Neuronal stem cell (in vitro differentiated cells): ENCODE data around the gene HSFX2.

Source experiments
- DNase-seq: peaks from one replicate; pipeline ENCODE4 v3.0.0-alpha.2; 2013; ENCODE audit warnings: low spot score
- H2AFZ ChIP-seq: one replicate; pipeline ENCODE4 v1.6.1; 2013; ENCODE audit warnings: mild to moderate bottlenecking, low read length, inconsistent platforms
- H2AK5ac ChIP-seq: 2 replicates; pipeline ENCODE4 v1.6.1; 2013; ENCODE audit warnings: low read depth, mild to moderate bottlenecking, inconsistent platforms, low read length, moderate library complexity, mixed read lengths
- H2BK120ac ChIP-seq: 2 replicates; pipeline ENCODE4 v1.6.1; 2013; ENCODE audit warnings: low read depth, mild to moderate bottlenecking, inconsistent platforms, low read length, moderate library complexity, mixed read lengths
- H2BK12ac ChIP-seq: one replicate; pipeline ENCODE4 v1.6.1; 2013; ENCODE audit warnings: low read length, inconsistent platforms
- H2BK15ac ChIP-seq: 2 replicates; pipeline ENCODE4 v1.6.1; 2013; ENCODE audit warnings: mild to moderate bottlenecking, low read length, inconsistent platforms, mixed read lengths
- H2BK5ac ChIP-seq: one replicate; pipeline ENCODE4 v1.6.1; 2013; ENCODE audit warnings: inconsistent platforms, mild to moderate bottlenecking, low read length, moderate library complexity
- H3K14ac ChIP-seq: one replicate; pipeline ENCODE4 v1.6.1; 2013; ENCODE audit warnings: low read length, inconsistent platforms
- H3K18ac ChIP-seq: 2 replicates; pipeline ENCODE4 v1.6.1; 2013; ENCODE audit warnings: low read length, inconsistent platforms
- H3K23ac ChIP-seq: 2 replicates; pipeline ENCODE4 v1.6.1; 2013; ENCODE audit warnings: low read depth, mild to moderate bottlenecking, mixed read lengths, low read length, inconsistent platforms; ENCODE audit not compliant: poor library complexity
- H3K27ac ChIP-seq: replicated peaks from 3 replicates; pipeline ENCODE4 v1.5.1; 2013; ENCODE audit warnings: low read length, inconsistent platforms
- H3K27me3 ChIP-seq, 3 experiments: 2 replicates each; pipeline ENCODE4 v1.6.1; 2013; ENCODE audit warnings: low read length in 3 of 3, mild to moderate bottlenecking in 2 of 3, inconsistent platforms in 1 of 3, low read depth in 1 of 3, mixed read lengths in 1 of 3, moderate library complexity in 1 of 3; ENCODE audit not compliant: control insufficient read depth in 3 of 3, insufficient read depth in 3 of 3
- H3K36me3 ChIP-seq, 2 donors: replicated peaks in 1 of 2; 2 replicates each; pipeline ENCODE4 v1.6.1; 2013; ENCODE audit warnings: low read length in 2 of 2; ENCODE audit not compliant: control insufficient read depth in 2 of 2, insufficient read depth in 2 of 2
- H3K4ac ChIP-seq: 2 replicates; pipeline ENCODE4 v1.6.1; 2013; ENCODE audit warnings: inconsistent platforms, mild to moderate bottlenecking, low read length, moderate library complexity
- H3K4me1 ChIP-seq, 2 donors: 1 replicate in 1 of 2; 2 replicates in 1 of 2; pipeline ENCODE4 v1.6.1; 2013; ENCODE audit warnings: low read length in 2 of 2, low read depth in 1 of 2; ENCODE audit not compliant: control insufficient read depth in 2 of 2, insufficient read depth in 1 of 2
- H3K4me2 ChIP-seq: one replicate; pipeline ENCODE4 v1.6.1; 2013; ENCODE audit warnings: mild to moderate bottlenecking, low read length, inconsistent platforms; ENCODE audit not compliant: insufficient read depth, poor library complexity, severe bottlenecking
- H3K4me3 ChIP-seq, 2 donors: 2 replicates each; pipeline ENCODE4 v1.5.1; 2013; ENCODE audit warnings: low read length in 2 of 2, mild to moderate bottlenecking in 2 of 2, inconsistent platforms in 1 of 2, moderate library complexity in 1 of 2
- H3K79me1 ChIP-seq: one replicate; pipeline ENCODE4 v1.6.1; 2013; ENCODE audit warnings: low read depth, mild to moderate bottlenecking, inconsistent platforms, low read length, moderate library complexity
- H3K9ac ChIP-seq: one replicate; pipeline ENCODE4 v1.6.1; 2013; ENCODE audit warnings: mild to moderate bottlenecking, low read depth, low read length, inconsistent platforms; ENCODE audit not compliant: poor library complexity
- H3K9me3 ChIP-seq, 2 donors: replicated peaks in 1 of 2; 2 replicates each; pipeline versions ENCODE3 to v1.6.1; 2013; ENCODE audit warnings: low read length in 2 of 2, mild to moderate bottlenecking in 2 of 2, inconsistent platforms in 1 of 2, low read depth in 1 of 2, mixed read lengths in 1 of 2, moderate library complexity in 1 of 2; ENCODE audit not compliant: control insufficient read depth in 2 of 2, insufficient read depth in 1 of 2
- H4K8ac ChIP-seq: one replicate; pipeline ENCODE4 v1.6.1; 2013; ENCODE audit warnings: low read depth, mild to moderate bottlenecking, inconsistent platforms, low read length, moderate library complexity
- H4K91ac ChIP-seq: one replicate; pipeline ENCODE4 v1.6.1; 2013; ENCODE audit warnings: low read length, low read depth, mild to moderate bottlenecking, inconsistent platforms; ENCODE audit not compliant: poor library complexity
- WGBS, 2 donors: extraction: QIAGEN DNeasy Blood & Tissue Kit; methylation state at CpG; one replicate each; pipeline ENCODE4 v1.1.7; 2013; ENCODE audit warnings: missing lambda C conversion rate in 2 of 2, mixed read lengths in 1 of 2; ENCODE audit not compliant: insufficient read length in 2 of 2, insufficient replicate concordance in 1 of 2; ENCODE audit errors: extremely low coverage in 2 of 2; 5-methylcytosine and 5-hydroxymethylcytosine counted together

Gene HSFX2

GRCh38 chrX:149569770-149570169 is 25.3 kb downstream of the HSFX2 start:
- H3K4me3 ChIP-seq = no peak overlapping the region
- no CpG with 5 or more reads among the region's 2 CpGs for WGBS, 2 donors
- no peak overlapping the region for H3K18ac ChIP-seq
- no peak overlapping the region for H2BK12ac ChIP-seq
- no peak overlapping the region for H2BK5ac ChIP-seq
- H3K36me3 ChIP-seq = no peaks in the 10 kb centered on the region
- H3K27me3 ChIP-seq = no peaks in the 10 kb centered on the region
- H3K4me2 ChIP-seq = no peak overlapping the region
- no peaks in the 10 kb centered on the region for H3K9me3 ChIP-seq
- DNase-seq = no peak
- H3K27ac ChIP-seq = no peak overlapping the region
- H2BK120ac ChIP-seq = no peak overlapping the region
- no peaks in the 10 kb centered on the region for H3K79me1 ChIP-seq
- no peak overlapping the region for H2AFZ ChIP-seq
- no peak overlapping the region for H2BK15ac ChIP-seq
- no peak overlapping the region for H3K14ac ChIP-seq
- H3K4ac ChIP-seq = no peak overlapping the region
- H4K91ac ChIP-seq = no peak overlapping the region
- no peak overlapping the region for H2AK5ac ChIP-seq
- no peak overlapping the region for H4K8ac ChIP-seq
- H3K9ac ChIP-seq = no peak overlapping the region
- H3K4me1 ChIP-seq = peaks cover 0 to 4% of the 10 kb centered on the region in 2 donors
- H3K23ac ChIP-seq = no peak overlapping the region

DNA sequence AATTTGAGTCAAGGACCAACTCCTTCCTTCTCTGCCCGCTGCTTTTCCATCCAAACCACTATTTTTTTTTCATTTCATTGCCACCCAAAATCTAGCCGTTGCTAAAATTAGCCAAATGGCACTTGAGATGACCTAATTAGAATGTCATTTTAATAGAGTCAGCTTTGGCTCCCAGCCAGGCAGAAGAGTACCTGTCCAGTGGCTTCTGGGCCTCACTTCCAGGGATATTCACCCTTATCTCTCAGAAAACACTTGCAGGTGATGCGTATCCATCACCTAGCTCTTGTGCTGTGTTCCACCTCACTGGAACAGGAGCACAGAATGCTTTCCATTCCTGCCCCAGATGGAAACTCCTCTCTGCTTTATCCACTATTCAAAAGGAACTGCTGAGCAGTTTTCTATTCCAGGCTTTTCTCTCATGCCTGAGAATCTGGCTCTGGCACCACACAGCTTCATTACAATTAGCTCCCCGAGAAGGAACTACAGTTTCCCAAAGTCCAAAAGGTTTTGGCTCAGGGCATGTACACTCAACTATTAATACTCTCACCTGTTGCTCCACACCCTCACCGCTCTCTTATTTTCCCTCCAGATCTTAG is 26.3 kb downstream of the HSFX2 start:
- no peak overlapping the region for H3K27ac ChIP-seq

GRCh38 chrX:149567621-149568417 is 27.3 kb downstream of the HSFX2 start:
- H3K9me3 ChIP-seq = no peaks in the 10 kb centered on the region
- H2BK15ac ChIP-seq = no peak overlapping the region
- H4K8ac ChIP-seq = no peak overlapping the region
- no peak for DNase-seq
- H3K9ac ChIP-seq = no peak overlapping the region
- H3K14ac ChIP-seq = no peak overlapping the region
- H3K23ac ChIP-seq = no peak overlapping the region
- no peak overlapping the region for H3K18ac ChIP-seq
- no peak overlapping the region for H2AFZ ChIP-seq
- no peak overlapping the region for H4K91ac ChIP-seq
- H3K27me3 ChIP-seq = no peaks in the 10 kb centered on the region
- H3K4me1 ChIP-seq = peaks cover 0 to 4% of the 10 kb centered on the region in 2 donors
- H2BK12ac ChIP-seq = no peak overlapping the region
- no peak overlapping the region for H3K27ac ChIP-seq
- no peak overlapping the region for H3K4ac ChIP-seq
- H3K4me2 ChIP-seq = no peak overlapping the region
- no peak overlapping the region for H2BK5ac ChIP-seq
- no peak overlapping the region for H2AK5ac ChIP-seq
- H3K79me1 ChIP-seq = no peaks in the 10 kb centered on the region
- no peak overlapping the region for H2BK120ac ChIP-seq
- H3K36me3 ChIP-seq = no peaks in the 10 kb centered on the region
- H3K4me3 ChIP-seq = no peak overlapping the region
- WGBS, 2 donors = no CpG with 5 or more reads among the region's 7 CpGs

More for the DNA sequence above, 26.3 kb downstream of the HSFX2 start:
- Histone ChIP-seq H2AK5ac (no peak overlapping the region), H3K36me3 (no peaks in the 10 kb centered on the region), H4K91ac (no peak overlapping the region), H3K4me3 (no peak overlapping the region), H3K4me2 (no peak overlapping the region), H2BK5ac (no peak overlapping the region), H3K27me3 (no peaks in the 10 kb centered on the region), H3K4me1 (peaks cover 0 to 4% of the 10 kb centered on the region in 2 donors), H4K8ac (no peak overlapping the region), H2BK120ac (no peak overlapping the region), H3K14ac (no peak overlapping the region), H3K18ac (no peak overlapping the region), H3K4ac (no peak overlapping the region), H2BK12ac (no peak overlapping the region), H3K9me3 (no peaks in the 10 kb centered on the region), H3K79me1 (no peaks in the 10 kb centered on the region), H3K23ac (no peak overlapping the region), H2BK15ac (no peak overlapping the region), H2AFZ (no peak overlapping the region), H3K9ac (no peak overlapping the region)
- no CpG with 5 or more reads among the region's 5 CpGs for WGBS, 2 donors
- DNase-seq = no peak

DNA sequence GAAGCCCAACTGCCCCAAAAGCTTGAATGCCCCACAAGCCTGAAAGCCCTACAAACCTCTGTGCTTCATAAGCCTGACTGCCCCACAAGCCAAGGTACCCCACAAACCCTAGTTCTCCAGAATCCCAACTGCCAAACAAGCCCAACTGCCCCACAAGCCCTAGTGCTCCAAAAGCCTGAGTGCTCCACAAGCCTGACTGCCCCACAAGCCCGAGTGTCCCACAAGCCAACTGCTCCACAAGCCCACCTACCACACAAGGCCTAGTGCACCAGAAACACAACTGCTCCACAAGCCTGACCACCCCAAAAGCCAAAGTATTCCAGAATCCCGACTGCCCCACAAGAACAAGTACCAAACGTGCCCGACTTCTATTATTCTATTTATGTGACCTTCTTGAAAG is 31.8 kb downstream of the HSFX2 start:
- no peak overlapping the region for H3K9ac ChIP-seq
- no peaks in the 10 kb centered on the region for H3K79me1 ChIP-seq
- H2BK120ac ChIP-seq = no peak overlapping the region
- H3K18ac ChIP-seq = no peak overlapping the region
- no peak overlapping the region for H3K4me3 ChIP-seq
- H3K27me3 ChIP-seq = no peaks in the 10 kb centered on the region
- WGBS, 2 donors = no CpG with 5 or more reads among the region's 4 CpGs
- H4K8ac ChIP-seq = no peak overlapping the region
- H3K23ac ChIP-seq = no peak overlapping the region
- DNase-seq = no peak
- no peak overlapping the region for H2BK5ac ChIP-seq
- H4K91ac ChIP-seq = no peak overlapping the region
- H2BK12ac ChIP-seq = no peak overlapping the region
- no peak overlapping the region for H2BK15ac ChIP-seq
- H3K9me3 ChIP-seq = no peaks in the 10 kb centered on the region
- no peak overlapping the region for H2AK5ac ChIP-seq
- no peak overlapping the region for H3K4ac ChIP-seq
- no peak overlapping the region for H3K14ac ChIP-seq
- no peak overlapping the region for H3K4me2 ChIP-seq
- no peaks in the 10 kb centered on the region for H3K36me3 ChIP-seq
- H3K4me1 ChIP-seq = no peaks in the 10 kb centered on the region
- no peak overlapping the region for H3K27ac ChIP-seq
- H2AFZ ChIP-seq = no peak overlapping the region
